Thyroid gland (tissue), 4 donors: ENCODE data around the gene FZR1.

Experiments
- CTCF ChIP-seq, 6 experiments: fragments of 200-600 bp in 3 of 6; fragments of 450-650 bp in 3 of 6; sonication (generic) in 3 of 6; IDR thresholded peaks; one replicate each; pipeline ENCODE4 v1.5.1; 2016 to 2019; ENCODE audit warnings: antibody characterized with exemption in 6 of 6, mild to moderate bottlenecking in 2 of 6, inconsistent platforms in 1 of 6, moderate library complexity in 1 of 6
- POLR2A ChIP-seq, 2 donors: fragments of 450-650 bp; IDR thresholded peaks; one replicate each; pipeline ENCODE4 v1.6.1; 2017; ENCODE audit warnings: antibody characterized with exemption in 2 of 2, mild to moderate bottlenecking in 2 of 2, moderate library complexity in 1 of 2

DNA sequence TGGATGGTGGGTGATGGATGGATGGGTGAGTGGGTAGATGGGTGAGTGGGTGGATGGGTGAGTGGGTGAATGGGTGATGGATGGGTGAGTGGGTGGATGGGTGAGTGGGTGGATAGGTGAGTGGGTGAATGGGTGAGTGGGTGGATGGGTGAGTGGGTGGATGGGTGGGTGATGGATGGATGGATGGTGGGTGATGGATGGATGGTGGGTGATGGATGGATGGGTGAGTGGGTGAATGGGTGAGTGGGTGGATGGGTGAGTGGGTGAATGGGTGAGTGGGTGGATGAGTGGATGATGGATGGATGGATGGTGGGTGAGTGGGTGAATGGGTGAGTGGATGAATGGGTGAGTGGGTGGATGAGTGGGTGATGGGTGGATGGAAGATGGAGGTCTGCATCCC is 28.6 kb upstream of the FZR1 start:
- TF ChIP-seq CTCF (IDR thresholded peaks at IDR 0.05), result no peak
- TF ChIP-seq POLR2A (IDR thresholded peaks at IDR 0.05), result no peak
